Stomach (tissue), 9 donors: ENCODE results near the gene TRIO. TPM values are rescaled to one million over a fixed set of nuclear protein-coding genes. Genes with fewer than 3 reads are reported as not detected.
A peak's percentile ranks its signal among the peaks of the same experiment; 100 is the strongest.

Experiments used
- DNase-seq, 2 donors: peaks; one replicate each; pipeline versions ENCODE4 v3.0.0 to v3.0.0-alpha.2; 2013 to 2019
- H3K27ac ChIP-seq, 5 donors: fragments of 200-600 bp in 4 of 5; sonication (generic) in 4 of 5; one replicate each; pipeline ENCODE4 v1.5.1; 2013 to 2019; ENCODE audit warnings: mild to moderate bottlenecking in 1 of 5, moderate library complexity in 1 of 5
- H3K27me3 ChIP-seq, 3 donors: fragments of 200-600 bp; sonication (generic); one replicate each; pipeline ENCODE4 v1.5.1; 2017 to 2019; ENCODE audit warnings: mixed run types in 1 of 3
- H3K36me3 ChIP-seq, 4 donors: fragments of 200-600 bp; sonication (generic); 1 replicate in 3 of 4; 2 replicates in 1 of 4; pipeline ENCODE4 v1.5.1; 2016 to 2019
- H3K4me1 ChIP-seq, 4 donors: fragments of 200-600 bp; sonication (generic); one replicate each; pipeline ENCODE4 v1.5.1; 2016 to 2019
- H3K4me3 ChIP-seq, 4 donors: fragments of 200-600 bp; sonication (generic) in 3 of 4; one replicate each; pipeline ENCODE4 v1.5.1; 2016 to 2019; ENCODE audit warnings: mild to moderate bottlenecking in 1 of 4
- H3K9me3 ChIP-seq, 4 donors: fragments of 200-600 bp; sonication (generic); one replicate each; pipeline ENCODE4 v1.5.1; 2016 to 2019
- EP300 ChIP-seq: sonication (generic); formaldehyde crosslinking; IDR thresholded peaks from one replicate; pipeline ENCODE4 v1.6.1; 2017; ENCODE audit warnings: antibody characterized with exemption
- POLR2A ChIP-seq, 4 donors: fragments of 450-650 bp; IDR thresholded peaks; one replicate each; pipeline ENCODE4 v1.6.1; 2016; ENCODE audit warnings: antibody characterized with exemption in 4 of 4, control low read depth in 2 of 4, mild to moderate bottlenecking in 1 of 4, moderate library complexity in 1 of 4
- POLR2AphosphoS5 ChIP-seq, 3 donors: sonication (generic); formaldehyde crosslinking; IDR thresholded peaks; one replicate each; pipeline ENCODE4 v1.6.1; 2016; ENCODE audit warnings: antibody characterized with exemption in 3 of 3
- WGBS, 5 donors: extraction: QIAGEN DNeasy Blood & Tissue Kit in 3 of 5; methylation state at CpG; one replicate each; pipeline versions ENCODE4 v1.1.5 to v1.1.7; 2013 to 2018; 5-methylcytosine and 5-hydroxymethylcytosine counted together
- intact Hi-C: fragments of 100-400 bp; cut with DNase I; formaldehyde crosslinking; loops from one replicate; pipeline ENCODE4 v1.15.1; 2023; ENCODE audit warnings: low total_unique reads
- polyA plus RNA-seq, 3 donors: library from polyadenylated mRNA; stranded (reverse); fragments of 200-250 nt; gene quantifications; one replicate each; pipeline ENCODE4 v1.2.3, GENCODE V29; 2013
- total RNA-seq, 5 donors: library from RNA; depleted of rRNA; stranded (reverse); fragments of >200 nt; gene quantifications; one replicate each; pipeline versions ENCODE4 v1.1.0 to v1.2.3, GENCODE V29; 2014 to 2016
- TF ChIP-seq, protein P1 (sequence below), 7 experiments: fragments of 450-650 bp in 4 of 7; fragments of 200-600 bp in 3 of 7; sonication (generic) in 3 of 7; IDR thresholded peaks; one replicate each; pipeline ENCODE4 v1.5.1; 2016 to 2019; ENCODE audit warnings: antibody characterized with exemption in 7 of 7, control low read depth in 2 of 7, mild to moderate bottlenecking in 1 of 7
- donor health status: healthy with polysubstance abuse.
- donor health status: Bipolar disorder and iron deficiency.
- donor health status: healthy.

Gene TRIO
- total and polyA plus RNA-seq, 8 donors = 9.9 to 558 (median 127) TPM

- DNase-seq = no peak
- WGBS, 5 donors = 85 to 96% (median 88%) methylated on average over 7 of the region's 7 CpGs
- Histone ChIP-seq H3K27me3 (no peaks in the 10 kb centered on the region), H3K9me3 (no peaks in the 10 kb centered on the region), H3K4me1 (peaks cover 35 to 81% (median 63%) of the 10 kb centered on the region in 4 donors), H3K36me3 (no peaks in the 10 kb centered on the region), H3K27ac (peak overlapping the region in 2 of 5 donors; percentile 3 to 76), H3K4me3 (no peak overlapping the region)
- TF ChIP-seq POLR2A (IDR thresholded peaks at IDR 0.05) (no peak), EP300 (no peak), POLR2AphosphoS5 (IDR thresholded peaks at IDR 0.05) (no peak)
- TF ChIP-seq, protein P1, sequence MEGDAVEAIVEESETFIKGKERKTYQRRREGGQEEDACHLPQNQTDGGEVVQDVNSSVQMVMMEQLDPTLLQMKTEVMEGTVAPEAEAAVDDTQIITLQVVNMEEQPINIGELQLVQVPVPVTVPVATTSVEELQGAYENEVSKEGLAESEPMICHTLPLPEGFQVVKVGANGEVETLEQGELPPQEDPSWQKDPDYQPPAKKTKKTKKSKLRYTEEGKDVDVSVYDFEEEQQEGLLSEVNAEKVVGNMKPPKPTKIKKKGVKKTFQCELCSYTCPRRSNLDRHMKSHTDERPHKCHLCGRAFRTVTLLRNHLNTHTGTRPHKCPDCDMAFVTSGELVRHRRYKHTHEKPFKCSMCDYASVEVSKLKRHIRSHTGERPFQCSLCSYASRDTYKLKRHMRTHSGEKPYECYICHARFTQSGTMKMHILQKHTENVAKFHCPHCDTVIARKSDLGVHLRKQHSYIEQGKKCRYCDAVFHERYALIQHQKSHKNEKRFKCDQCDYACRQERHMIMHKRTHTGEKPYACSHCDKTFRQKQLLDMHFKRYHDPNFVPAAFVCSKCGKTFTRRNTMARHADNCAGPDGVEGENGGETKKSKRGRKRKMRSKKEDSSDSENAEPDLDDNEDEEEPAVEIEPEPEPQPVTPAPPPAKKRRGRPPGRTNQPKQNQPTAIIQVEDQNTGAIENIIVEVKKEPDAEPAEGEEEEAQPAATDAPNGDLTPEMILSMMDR (IDR thresholded peaks at IDR 0.05) = no peak
- intact Hi-C loops = loop anchor here (10.0 kb wide), 1 partner anchor 72 kb away; the partner anchor contains the start of gene TRIO
Measured at GRCh38 chr5:14216902-14217301, 73.8 kb downstream of the TRIO start.

- intact Hi-C loops = loop anchor here (10.0 kb wide), 1 partner anchor 73 kb away; the partner anchor contains the start of gene TRIO
- Histone ChIP-seq H3K4me1 (peaks cover 35 to 74% (median 56%) of the 10 kb centered on the region in 4 donors), H3K27ac (peak overlapping the region in 3 of 5 donors; percentile 3 to 76 (median 18)), H3K36me3 (no peaks in the 10 kb centered on the region), H3K9me3 (no peaks in the 10 kb centered on the region), H3K27me3 (no peaks in the 10 kb centered on the region), H3K4me3 (no peak overlapping the region)
- TF ChIP-seq, protein P1 (IDR thresholded peaks at IDR 0.05) = no peak
- TF ChIP-seq POLR2A (IDR thresholded peaks at IDR 0.05) = no peak
- no peak for TF ChIP-seq POLR2AphosphoS5 (IDR thresholded peaks at IDR 0.05)
- no peak for TF ChIP-seq EP300
- WGBS, 5 donors = 67 to 91% (median 79%) methylated on average over 4 of the region's 4 CpGs
- no peak for DNase-seq
Measured at GRCh38 chr5:14217587-14217986, 74.4 kb downstream of the TRIO start.

GRCh38 chr5:14218011-14218410 is 74.9 kb downstream of the TRIO start:
- Histone ChIP-seq H3K4me1 (peaks cover 35 to 74% (median 54%) of the 10 kb centered on the region in 4 donors), H3K9me3 (no peaks in the 10 kb centered on the region), H3K4me3 (no peak overlapping the region), H3K27me3 (no peaks in the 10 kb centered on the region), H3K27ac (peak overlapping the region in 4 of 5 donors; percentile 17 to 76 (median 62)), H3K36me3 (no peaks in the 10 kb centered on the region)
- WGBS, 5 donors = 77 to 93% (median 80%) methylated on average over 3 of the region's 3 CpGs
- DNase-seq = no peak
- TF ChIP-seq, protein P1 (IDR thresholded peaks at IDR 0.05) = no peak
- TF ChIP-seq EP300 (no peak), POLR2A (IDR thresholded peaks at IDR 0.05) (no peak), POLR2AphosphoS5 (IDR thresholded peaks at IDR 0.05) (no peak)
- intact Hi-C loops = loop anchor here (10.0 kb wide), 1 partner anchor 73 kb away; the partner anchor contains the start of gene TRIO

DNA sequence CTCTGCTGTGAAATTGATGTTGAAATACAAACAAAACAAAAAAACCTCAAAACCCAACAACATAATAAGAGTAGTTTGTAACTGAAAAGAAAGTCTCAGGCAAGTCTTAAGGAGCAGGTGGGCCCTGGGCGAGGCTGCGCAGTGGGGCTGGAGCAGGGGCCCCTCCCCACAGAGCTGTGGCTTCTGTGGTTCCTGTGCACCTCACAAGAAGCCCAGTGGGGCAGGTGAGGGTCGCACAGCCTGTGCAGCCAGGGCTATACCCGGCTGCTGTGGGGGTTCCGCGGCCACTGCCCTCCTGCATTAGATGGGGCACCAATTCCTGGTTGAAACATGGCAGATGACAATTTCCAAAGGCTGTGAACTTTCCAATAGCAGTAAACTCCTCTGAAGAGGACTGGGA is 75.3 kb downstream of the TRIO start:
- H3K9me3 ChIP-seq = no peaks in the 10 kb centered on the region
- peak overlapping the region in 4 of 5 donors; percentile 17 to 76 (median 62) for H3K27ac ChIP-seq
- peaks cover 35 to 72% (median 54%) of the 10 kb centered on the region in 4 donors for H3K4me1 ChIP-seq
- WGBS, 5 donors = 64 to 82% (median 74%) methylated on average over 6 of the region's 6 CpGs
- TF ChIP-seq POLR2A (IDR thresholded peaks at IDR 0.05) (no peak), POLR2AphosphoS5 (IDR thresholded peaks at IDR 0.05) (no peak)
- TF ChIP-seq, protein P1 (IDR thresholded peaks at IDR 0.05) = no peak
- H3K36me3 ChIP-seq = no peaks in the 10 kb centered on the region
- H3K27me3 ChIP-seq = no peaks in the 10 kb centered on the region
- peak overlapping the region in 1 of 4 donors; percentile 11 for H3K4me3 ChIP-seq
- no peak for DNase-seq
- intact Hi-C loops = loop anchor here (10.0 kb wide), 1 partner anchor 74 kb away; the partner anchor contains the start of gene TRIO
